ENCODE measurements around the gene SETBP1. TPM values are rescaled to one million over a fixed set of nuclear protein-coding genes. Genes with fewer than 3 reads are reported as not detected.

Gene SETBP1
- total RNA-seq, 4 donors from 2014 or later = 7.8 to 16.6 (median 11.7) TPM

DNA sequence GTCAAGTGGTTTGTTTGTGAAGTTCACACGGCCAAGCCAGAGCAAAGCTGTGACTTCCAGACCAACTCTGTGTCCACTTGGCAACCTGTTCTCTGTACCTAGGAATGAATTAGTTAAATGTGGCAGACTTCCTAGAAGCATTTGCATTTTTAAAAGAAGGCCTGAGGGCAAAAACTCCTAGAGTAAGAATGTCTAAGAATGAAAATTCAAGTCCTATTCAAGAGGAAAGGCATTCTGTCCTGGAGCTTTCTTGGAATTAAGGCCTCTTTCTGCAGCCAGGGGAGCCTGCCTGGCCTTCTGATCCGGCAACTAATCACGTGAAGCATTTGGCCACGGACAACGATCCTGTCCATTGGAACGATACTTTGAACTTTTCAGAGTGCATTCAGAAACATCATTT lies 155.0 kb downstream of the SETBP1 start:
- TF ChIP-seq POLR2A (IDR thresholded peaks at IDR 0.05) = no peak
- TF ChIP-seq, protein P1, sequence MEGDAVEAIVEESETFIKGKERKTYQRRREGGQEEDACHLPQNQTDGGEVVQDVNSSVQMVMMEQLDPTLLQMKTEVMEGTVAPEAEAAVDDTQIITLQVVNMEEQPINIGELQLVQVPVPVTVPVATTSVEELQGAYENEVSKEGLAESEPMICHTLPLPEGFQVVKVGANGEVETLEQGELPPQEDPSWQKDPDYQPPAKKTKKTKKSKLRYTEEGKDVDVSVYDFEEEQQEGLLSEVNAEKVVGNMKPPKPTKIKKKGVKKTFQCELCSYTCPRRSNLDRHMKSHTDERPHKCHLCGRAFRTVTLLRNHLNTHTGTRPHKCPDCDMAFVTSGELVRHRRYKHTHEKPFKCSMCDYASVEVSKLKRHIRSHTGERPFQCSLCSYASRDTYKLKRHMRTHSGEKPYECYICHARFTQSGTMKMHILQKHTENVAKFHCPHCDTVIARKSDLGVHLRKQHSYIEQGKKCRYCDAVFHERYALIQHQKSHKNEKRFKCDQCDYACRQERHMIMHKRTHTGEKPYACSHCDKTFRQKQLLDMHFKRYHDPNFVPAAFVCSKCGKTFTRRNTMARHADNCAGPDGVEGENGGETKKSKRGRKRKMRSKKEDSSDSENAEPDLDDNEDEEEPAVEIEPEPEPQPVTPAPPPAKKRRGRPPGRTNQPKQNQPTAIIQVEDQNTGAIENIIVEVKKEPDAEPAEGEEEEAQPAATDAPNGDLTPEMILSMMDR (IDR thresholded peaks at IDR 0.05) = no peak
- intact Hi-C loops (cut with DNase I; ENCODE audit: low total_unique reads) = no loop called here
- no peak overlapping the region for H3K4me3 ChIP-seq (ENCODE audit: low read depth, poor library complexity, severe bottlenecking)
- 50 to 53% methylated on average over 6 of the region's 6 CpGs for WGBS, 2 donors
- no peak for DNase-seq (ENCODE audit: low spot score in 2 of 2)

- no peak for TF ChIP-seq POLR2A (IDR thresholded peaks at IDR 0.05)
- TF ChIP-seq, protein P1 (IDR thresholded peaks at IDR 0.05) = no peak
- 67 to 76% methylated on average over 2 of the region's 2 CpGs for WGBS, 2 donors
- intact Hi-C loops (cut with DNase I; ENCODE audit: low total_unique reads) = no loop called here
- no peak for DNase-seq (ENCODE audit: low spot score in 2 of 2)
- no peak overlapping the region for H3K4me3 ChIP-seq (ENCODE audit: low read depth, poor library complexity, severe bottlenecking)
Measured at GRCh38 chr18:44836263-44836662, 155.6 kb downstream of the SETBP1 start.

DNA sequence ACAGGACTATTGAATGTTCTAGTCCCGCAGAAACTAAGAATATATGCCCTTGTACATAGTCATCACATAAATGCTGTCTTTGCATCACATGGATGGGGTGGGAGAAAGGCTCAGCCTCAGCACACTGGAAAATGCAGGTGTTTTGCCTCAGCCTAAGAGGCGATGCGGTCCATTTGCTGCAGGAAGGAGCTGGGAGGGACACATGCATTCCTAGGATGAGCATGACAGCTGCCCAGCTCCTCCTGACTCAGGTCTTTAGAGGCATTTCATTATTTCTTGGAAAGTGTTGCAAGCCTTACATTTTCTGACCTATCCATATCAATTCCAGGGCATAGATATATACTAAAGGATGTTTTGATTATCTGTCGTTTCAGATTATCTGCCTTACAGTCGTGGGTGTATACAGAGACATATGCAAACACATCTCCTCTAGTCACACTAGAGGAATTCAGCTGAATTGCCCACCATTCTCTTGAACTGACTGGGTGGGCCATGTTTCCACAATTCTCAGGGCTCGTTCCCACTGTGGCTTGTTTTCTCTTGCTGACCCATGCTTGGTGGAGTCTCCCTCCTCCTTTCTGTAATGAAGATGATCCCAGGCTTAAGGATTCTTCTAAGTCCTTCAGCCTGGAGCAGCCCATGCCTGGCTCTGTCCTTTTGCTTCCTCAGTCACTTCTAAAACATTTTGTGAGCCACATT lies 156.9 kb downstream of the SETBP1 start:
- intact Hi-C loops (cut with DNase I; ENCODE audit: low total_unique reads) = no loop called here
- DNase-seq (ENCODE audit: low spot score in 2 of 2) = no peak
- no peak overlapping the region for H3K4me3 ChIP-seq (ENCODE audit: low read depth, poor library complexity, severe bottlenecking)
- WGBS, 2 donors = 88 to 92% methylated on average over 6 of the region's 6 CpGs
- TF ChIP-seq, protein P1 (IDR thresholded peaks at IDR 0.05) = no peak
- TF ChIP-seq POLR2A (IDR thresholded peaks at IDR 0.05) = no peak

DNA sequence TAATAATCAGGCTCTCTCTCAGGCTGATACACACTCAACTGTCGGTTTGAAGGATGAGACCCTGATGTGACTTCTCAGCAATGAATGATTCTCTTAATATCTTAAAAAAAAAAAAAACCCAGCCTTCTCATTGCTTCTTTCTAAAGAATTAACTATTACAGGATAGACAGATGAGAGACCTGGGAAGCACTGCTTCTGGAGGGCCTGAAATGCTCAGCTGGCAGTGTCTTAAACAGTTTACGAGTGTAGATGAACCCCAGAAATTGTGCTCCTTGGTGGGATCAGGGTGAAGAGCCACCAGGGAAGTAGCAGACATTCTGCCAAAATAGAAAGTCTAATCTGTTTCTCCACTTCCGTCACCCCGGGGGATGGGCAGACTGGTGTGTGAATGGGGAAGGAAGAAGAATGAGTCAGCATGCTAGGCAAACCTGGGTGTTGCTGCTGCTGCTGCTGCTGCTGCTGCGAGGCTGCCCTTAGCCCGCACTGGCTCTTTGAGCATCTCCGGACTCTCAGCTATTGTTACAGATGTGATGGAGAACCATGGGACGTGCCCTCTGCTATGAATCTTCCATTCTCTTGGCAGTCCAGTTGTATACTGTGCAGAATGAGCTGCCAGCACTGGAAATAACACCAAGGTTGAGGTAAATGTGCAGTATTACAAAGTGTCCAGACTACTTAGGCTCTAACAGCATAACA lies 158.4 kb downstream of the SETBP1 start:
- H3K4me3 ChIP-seq (ENCODE audit: low read depth, poor library complexity, severe bottlenecking) = no peak overlapping the region
- peak; percentile 53 to 92 for DNase-seq (ENCODE audit: low spot score in 2 of 2)
- WGBS, 2 donors = 36 to 43% methylated on average over 8 of the region's 8 CpGs
- TF ChIP-seq, protein P1 (IDR thresholded peaks at IDR 0.05) = no peak
- TF ChIP-seq POLR2A (IDR thresholded peaks at IDR 0.05) = no peak
- intact Hi-C loops (cut with DNase I; ENCODE audit: low total_unique reads) = no loop called here

- DNase-seq (ENCODE audit: low spot score in 2 of 2) = no peak
- intact Hi-C loops (cut with DNase I; ENCODE audit: low total_unique reads) = no loop called here
Measured at GRCh38 chr18:44840058-44840790, 159.5 kb downstream of the SETBP1 start.

More at GRCh38 chr18:44840058-44840790, 159.5 kb downstream of the SETBP1 start:
- TF ChIP-seq, protein P1 (IDR thresholded peaks at IDR 0.05) = no peak
- TF ChIP-seq POLR2A (IDR thresholded peaks at IDR 0.05) = no peak
- WGBS, 2 donors = 60 to 68% methylated on average over 5 of the region's 5 CpGs
- H3K4me3 ChIP-seq (ENCODE audit: low read depth, poor library complexity, severe bottlenecking) = no peak overlapping the region

Data from lower leg skin (tissue), 4 donors.